ENCODE measurements around the gene METTL9. TPM values are rescaled to one million over a fixed set of nuclear protein-coding genes. Genes with fewer than 3 reads are reported as not detected.
"Not testable (repeated sequence)": the region's sequence is repeated elsewhere in the genome, so short reads cannot be mapped to it uniquely, and the experiment has no call there.

Gene METTL9
- total RNA-seq, 2 donors from 2014 or later = 76.3 to 114 TPM

DNA sequence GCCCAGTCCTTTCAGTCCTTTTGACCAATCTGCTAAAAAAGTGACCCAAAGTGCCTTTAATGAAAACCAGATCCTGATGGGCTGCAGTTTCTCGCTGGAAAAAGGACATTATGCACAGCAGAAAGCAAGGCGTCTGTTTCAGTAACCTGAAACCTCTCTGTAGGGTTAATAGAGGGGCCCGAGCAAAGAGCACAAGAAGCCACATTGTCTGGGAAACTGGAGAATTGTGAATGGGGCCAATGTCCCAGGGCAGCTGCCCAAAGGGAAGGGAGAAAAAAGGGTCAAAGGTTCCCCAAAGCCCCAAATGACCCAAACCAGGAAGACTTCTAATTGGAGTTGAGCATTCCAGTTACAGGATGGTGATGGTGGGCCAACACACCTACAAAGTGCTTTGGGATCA is 67.4 kb downstream of the METTL9 start:
- no peak for TF ChIP-seq POLR2A (IDR thresholded peaks at IDR 0.05)
- no peak for TF ChIP-seq CTCF (IDR thresholded peaks at IDR 0.05)
- no peaks in the 10 kb centered on the region for H3K9me3 ChIP-seq
- H3K27ac ChIP-seq = no peak overlapping the region
- H3K27me3 ChIP-seq = no peaks in the 10 kb centered on the region
- no peak overlapping the region for H3K4me3 ChIP-seq
- no peaks in the 10 kb centered on the region for H3K36me3 ChIP-seq (replicated peaks in 1 of 2; ENCODE audit: insufficient read depth in 1 of 2, low read depth in 2 of 2)
- DNase-seq (no peak), ATAC-seq (no peak)
- WGBS, 2 donors = 54 to 76% methylated on average over 3 of the region's 3 CpGs
- intact Hi-C loops (cut with DNase I) = no loop called here
- H3K4me1 ChIP-seq = peaks cover 8% of the 10 kb centered on the region

DNA sequence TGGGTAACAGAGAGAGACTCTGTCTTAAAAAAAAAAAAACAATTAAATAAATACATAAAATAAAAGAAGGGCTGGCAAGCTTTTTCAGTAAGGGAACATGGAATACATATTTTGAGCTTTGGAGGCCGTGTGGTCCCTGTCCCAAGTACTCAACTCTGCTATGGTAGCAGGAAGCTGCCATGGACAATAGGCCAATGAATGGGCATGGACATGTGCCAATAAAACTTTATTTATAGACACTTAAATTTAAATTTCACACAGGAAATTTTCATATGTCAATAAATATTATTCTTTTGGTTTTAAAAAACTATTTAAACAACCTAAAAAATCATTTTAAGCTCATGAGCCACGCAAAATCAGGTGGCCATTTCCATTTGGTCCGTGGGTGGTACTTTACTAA is 68.2 kb downstream of the METTL9 start:
- intact Hi-C loops (cut with DNase I) = no loop called here
- Histone ChIP-seq H3K4me3 (no peak overlapping the region), H3K36me3 (replicated peaks in 1 of 2; ENCODE audit: insufficient read depth in 1 of 2, low read depth in 2 of 2) (no peaks in the 10 kb centered on the region), H3K9me3 (no peaks in the 10 kb centered on the region), H3K27me3 (no peaks in the 10 kb centered on the region), H3K4me1 (peaks cover 8% of the 10 kb centered on the region), H3K27ac (no peak overlapping the region)
- TF ChIP-seq POLR2A (IDR thresholded peaks at IDR 0.05) (no peak), CTCF (IDR thresholded peaks at IDR 0.05) (no peak)
- DNase-seq (no peak), ATAC-seq (no peak)
- WGBS, 2 donors = 80 to 90% methylated on average over 3 of the region's 3 CpGs

DNA sequence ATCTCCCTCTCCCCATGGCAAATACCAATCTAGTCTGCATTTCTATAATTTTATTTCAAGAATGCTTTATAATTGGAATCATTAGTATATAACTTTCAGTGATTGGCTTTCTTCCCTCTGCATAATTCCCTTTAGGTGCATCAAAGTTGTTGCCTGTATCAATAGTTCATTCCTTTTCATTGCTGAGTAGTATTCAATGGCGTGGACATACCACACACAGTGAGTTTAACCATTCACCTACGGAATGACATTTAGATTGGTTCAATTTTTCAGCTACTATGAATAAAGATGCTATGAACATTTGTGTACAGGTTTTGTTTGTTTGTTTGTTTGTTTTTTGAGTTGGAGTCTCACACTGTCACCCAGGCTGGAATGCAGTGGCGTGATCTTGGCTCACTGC is 74.1 kb downstream of the METTL9 start:
- TF ChIP-seq CTCF (IDR thresholded peaks at IDR 0.05) (no peak), POLR2A (IDR thresholded peaks at IDR 0.05) (no peak)
- DNase-seq (no peak), ATAC-seq (no peak)
- Histone ChIP-seq H3K27ac (no peak overlapping the region), H3K27me3 (no peaks in the 10 kb centered on the region), H3K4me1 (no peaks in the 10 kb centered on the region), H3K36me3 (replicated peaks in 1 of 2; ENCODE audit: insufficient read depth in 1 of 2, low read depth in 2 of 2) (no peaks in the 10 kb centered on the region), H3K4me3 (no peak overlapping the region), H3K9me3 (peaks cover 0 to 6% (median 0%) of the 10 kb centered on the region in 3 donors)
- 65 to 74% methylated on average over 3 of the region's 3 CpGs for WGBS, 2 donors
- intact Hi-C loops (cut with DNase I) = no loop called here

DNA sequence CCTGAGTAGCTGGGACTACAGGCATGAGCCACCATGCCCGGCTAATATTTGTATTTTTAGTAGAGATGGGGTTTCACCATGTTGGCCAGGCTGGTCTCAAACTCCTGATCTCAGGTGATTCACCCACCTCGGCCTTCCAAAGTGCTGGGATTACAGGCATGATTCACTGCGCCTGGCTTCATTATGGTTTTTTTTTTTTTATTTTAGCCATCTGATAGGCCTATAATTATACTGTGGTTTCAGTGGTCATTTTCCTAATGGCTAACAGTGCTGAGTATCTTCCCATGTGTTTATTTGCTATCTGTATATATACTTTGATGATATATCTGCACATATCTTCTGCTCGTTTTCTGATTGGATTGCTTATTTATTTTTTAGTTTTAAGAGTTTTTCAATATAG is 75.1 kb downstream of the METTL9 start:
- H3K27ac ChIP-seq; H3K4me3 ChIP-seq; H3K9me3 ChIP-seq; intact Hi-C loops (cut with DNase I); H3K36me3 ChIP-seq (replicated peaks in 1 of 2; ENCODE audit: insufficient read depth in 1 of 2, low read depth in 2 of 2); DNase-seq; H3K27me3 ChIP-seq; H3K4me1 ChIP-seq; ATAC-seq: not testable (repeated sequence)
- WGBS, 2 donors = 74 to 75% methylated on average over 4 of the region's 4 CpGs

DNA sequence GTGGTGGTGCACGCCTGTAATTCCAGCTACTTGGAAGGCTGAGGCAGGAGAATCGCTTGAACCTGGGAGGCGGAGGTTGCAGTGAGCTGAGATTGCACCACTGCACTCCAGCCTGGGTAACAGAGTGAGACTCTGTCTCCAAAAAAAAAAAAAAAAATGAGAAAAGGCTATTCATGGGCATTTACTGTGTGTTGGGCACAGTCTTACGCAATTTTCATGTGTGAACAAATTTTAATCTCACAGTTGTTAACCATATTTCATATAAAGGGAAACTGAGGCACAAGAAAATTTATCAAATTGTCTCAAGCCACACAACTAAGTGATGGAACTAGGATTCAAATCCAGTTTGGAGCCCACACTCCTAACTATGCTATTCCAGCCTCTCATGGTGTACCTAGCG is 81.3 kb downstream of the METTL9 start:
- H3K4me3 ChIP-seq; H3K4me1 ChIP-seq; H3K36me3 ChIP-seq (replicated peaks in 1 of 2; ENCODE audit: insufficient read depth in 1 of 2, low read depth in 2 of 2); H3K27me3 ChIP-seq; ATAC-seq; DNase-seq; H3K9me3 ChIP-seq; intact Hi-C loops (cut with DNase I); H3K27ac ChIP-seq: not testable (repeated sequence)
- WGBS, 2 donors = 78 to 82% methylated on average over 5 of the region's 5 CpGs

GRCh38 chr16:21683184-21683583 is 83.8 kb downstream of the METTL9 start:
- Histone ChIP-seq H3K9me3 (no peaks in the 10 kb centered on the region), H3K27me3 (no peaks in the 10 kb centered on the region), H3K27ac (no peak overlapping the region), H3K36me3 (replicated peaks in 1 of 2; ENCODE audit: insufficient read depth in 1 of 2, low read depth in 2 of 2) (no peaks in the 10 kb centered on the region), H3K4me3 (no peak overlapping the region), H3K4me1 (no peaks in the 10 kb centered on the region)
- no peak for ATAC-seq
- no peak for DNase-seq
- intact Hi-C loops (cut with DNase I) = no loop called here
- no peak for TF ChIP-seq CTCF (IDR thresholded peaks at IDR 0.05)
- TF ChIP-seq POLR2A (IDR thresholded peaks at IDR 0.05) = no peak
- 62 to 78% methylated on average over 3 of the region's 3 CpGs for WGBS, 2 donors
